HL-60/S4 treated with retinoic acid at 250 ng/mL for 4 days and 3 days (cell line): Measurements from ENCODE around the gene PRKAR2A.
"Not testable (repeated sequence)": the region's sequence is repeated elsewhere in the genome, so short reads cannot be mapped to it uniquely, and the experiment has no call there.

Experiments
- in situ Hi-C: fragments of 300-500 bp; cut with MboI; formaldehyde crosslinking; loops from 2 replicates; pipeline ENCODE4 v1.7.0; 2022; ENCODE audit warnings: low sequenced_read_pairs

The PRKAR2A gene

DNA sequence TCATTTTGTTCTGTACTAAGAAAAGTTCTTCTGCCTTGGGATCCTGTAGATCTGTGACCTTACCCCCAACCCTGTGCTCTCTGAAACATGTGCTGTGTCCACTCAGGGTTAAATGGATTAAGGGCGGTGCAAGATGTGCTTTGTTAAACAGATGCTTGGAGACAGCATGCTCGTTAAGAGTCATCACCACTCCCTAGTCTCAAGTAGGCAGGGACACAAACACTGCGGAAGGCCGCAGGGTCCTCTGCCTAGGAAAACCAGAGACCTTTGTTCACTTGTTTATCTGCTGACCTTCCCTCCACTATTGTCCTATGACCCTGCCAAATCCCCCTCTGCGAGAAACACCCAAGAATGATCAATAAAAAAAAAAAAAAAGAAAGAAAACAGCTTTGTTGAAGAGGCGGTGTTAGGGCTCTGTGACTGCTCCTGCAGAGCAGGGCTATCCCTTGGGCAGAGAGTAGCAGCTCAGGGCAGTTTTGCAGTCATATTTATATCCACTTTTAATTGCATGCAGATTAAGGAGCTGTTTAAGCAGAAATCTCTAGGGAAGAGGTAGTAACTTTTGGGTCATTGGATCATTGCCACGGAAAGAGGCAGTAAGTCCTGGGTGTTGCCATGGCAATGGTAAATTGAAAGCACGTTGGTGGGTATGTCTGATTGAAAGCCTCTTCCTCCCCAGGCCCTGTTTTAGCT, 112.5 kb downstream of the PRKAR2A start:
- in situ Hi-C loops: loop anchor here (25.0 kb wide), 1 partner anchor 227 kb away; no protein-coding TSS in a partner anchor

GRCh38 chr3:48734541-48734940, 113.1 kb downstream of the PRKAR2A start:
- in situ Hi-C loops: loop anchor here (25.0 kb wide), 1 partner anchor 228 kb away; no protein-coding TSS in a partner anchor

DNA sequence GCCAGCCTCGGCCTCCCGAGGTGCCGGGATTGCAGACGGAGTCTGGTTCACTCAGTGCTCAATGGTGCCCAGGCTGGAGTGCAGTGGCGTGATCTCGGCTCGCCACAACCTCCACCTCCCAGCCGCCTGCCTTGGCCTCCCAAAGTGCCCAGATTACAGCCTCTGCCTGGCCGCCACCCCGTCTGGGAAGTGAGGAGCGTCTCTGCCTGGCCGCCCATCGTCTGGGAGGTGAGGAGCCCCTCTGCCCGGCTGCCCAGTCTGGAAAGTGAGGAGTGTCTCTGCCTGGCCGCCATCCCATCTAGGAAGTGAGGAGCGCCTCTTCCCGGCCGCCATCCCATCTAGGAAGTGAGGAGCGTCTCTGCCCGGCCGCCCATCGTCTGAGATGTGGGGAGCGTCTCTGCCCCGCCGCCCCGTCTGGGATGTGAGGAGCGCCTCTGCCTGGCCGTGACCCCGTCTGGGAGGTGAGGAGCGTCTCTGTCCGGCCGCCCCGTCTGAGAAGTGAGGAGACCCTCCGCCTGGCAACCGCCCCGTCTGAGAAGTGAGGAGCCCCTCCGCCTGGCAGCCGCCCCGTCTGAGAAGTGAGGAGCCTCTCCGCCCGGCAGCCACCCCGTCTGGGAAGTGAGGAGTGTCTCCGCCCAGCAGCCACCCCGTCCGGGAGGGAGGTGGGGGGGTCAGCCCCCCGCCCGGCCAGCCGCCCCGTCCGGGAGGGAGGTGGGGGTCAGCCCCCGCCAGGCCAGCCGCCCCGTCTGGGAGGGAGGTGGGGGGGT, 113.7 kb downstream of the PRKAR2A start:
- in situ Hi-C loops: loop anchor here (25.0 kb wide), 1 partner anchor 228 kb away; no protein-coding TSS in a partner anchor

- in situ Hi-C loops: loop anchor here (25.0 kb wide), 1 partner anchor 235 kb away; no protein-coding TSS in a partner anchor
Measured at GRCh38 chr3:48727511-48727910, 120.2 kb downstream of the PRKAR2A start.

- in situ Hi-C loops: loop anchor here (25.0 kb wide), 1 partner anchor 237 kb away; no protein-coding TSS in a partner anchor
Measured at GRCh38 chr3:48725185-48725855, 122.4 kb downstream of the PRKAR2A start.

DNA sequence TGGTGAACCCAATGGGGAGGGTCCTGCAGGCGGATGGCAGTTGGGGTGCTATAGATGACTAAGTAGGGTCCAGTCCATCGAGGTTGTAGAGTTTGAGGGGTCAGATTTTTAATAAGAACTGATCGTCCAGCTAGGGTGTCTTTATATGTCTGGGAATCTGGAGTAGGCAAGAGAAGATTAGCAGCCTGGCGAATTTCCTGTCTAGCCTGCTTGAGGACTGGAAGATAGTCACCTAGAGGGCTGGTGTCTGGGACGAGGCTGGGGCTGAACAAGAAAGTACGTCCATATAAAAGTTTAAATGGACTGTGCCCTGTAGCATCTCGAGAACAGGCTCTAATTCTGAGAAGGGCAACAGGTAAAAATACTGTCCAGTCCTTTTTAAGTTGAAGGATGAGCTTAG, 123.9 kb downstream of the PRKAR2A start:
- in situ Hi-C loops: no loop called here

GRCh38 chr3:48723293-48723692, 124.4 kb downstream of the PRKAR2A start:
- in situ Hi-C loops: not testable (repeated sequence)

GRCh38 chr3:48716982-48717746, 130.5 kb downstream of the PRKAR2A start, which contains the start of gene IP6K2:
IP6K2 (minus strand) TSS chr3:48717221; CDS start chr3:48695291, 21,930 bp downstream.
- in situ Hi-C loops: no loop called here

- in situ Hi-C loops: no loop called here
Measured at GRCh38 chr3:48716508-48716981, 131.1 kb downstream of the PRKAR2A start.

- in situ Hi-C loops: no loop called here
Measured at GRCh38 chr3:48715174-48715800, 132.4 kb downstream of the PRKAR2A start.

DNA sequence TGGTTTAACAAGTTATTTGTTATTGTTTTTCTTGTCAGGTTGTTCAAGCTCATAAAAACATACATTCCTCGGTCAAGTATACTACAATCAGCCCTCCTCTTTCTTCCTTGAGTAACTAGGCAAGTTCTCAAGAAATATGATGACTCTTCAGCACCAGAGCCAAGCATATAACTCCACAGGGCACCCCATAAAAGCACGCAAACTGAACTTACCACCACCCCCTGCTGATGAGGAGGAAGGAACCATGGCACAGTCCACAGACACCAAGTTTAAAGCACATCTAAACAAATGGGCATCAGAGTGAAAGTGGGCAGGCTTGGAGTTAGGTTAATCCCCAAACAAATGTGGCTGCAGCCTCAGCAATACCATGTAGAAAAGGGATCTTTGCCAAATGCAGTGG, 135.9 kb downstream of the PRKAR2A start:
- in situ Hi-C loops: no loop called here

GRCh38 chr3:48709051-48709461, 138.6 kb downstream of the PRKAR2A start:
- in situ Hi-C loops: no loop called here

- in situ Hi-C loops: no loop called here
Measured at GRCh38 chr3:48708481-48708889, 139.2 kb downstream of the PRKAR2A start.

DNA sequence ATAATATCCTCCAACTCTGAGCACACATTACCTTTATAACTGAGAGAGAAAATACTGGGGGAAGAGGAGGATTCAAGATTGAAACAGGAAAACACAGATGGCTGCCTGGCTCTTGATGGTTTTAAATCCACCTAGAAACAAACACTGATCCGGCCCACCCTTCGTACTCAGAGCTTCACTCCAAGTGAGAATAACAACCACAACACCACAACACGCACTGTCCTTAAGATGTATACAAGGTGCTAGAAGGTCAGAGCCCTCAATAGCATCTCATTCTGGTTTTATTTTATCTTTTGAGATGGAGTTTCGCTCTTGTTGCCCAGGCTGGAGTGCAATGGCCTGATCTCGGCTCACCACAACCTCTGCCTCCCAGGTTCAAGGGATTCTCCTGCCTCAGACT, 140.5 kb downstream of the PRKAR2A start:
- in situ Hi-C loops: no loop called here

DNA sequence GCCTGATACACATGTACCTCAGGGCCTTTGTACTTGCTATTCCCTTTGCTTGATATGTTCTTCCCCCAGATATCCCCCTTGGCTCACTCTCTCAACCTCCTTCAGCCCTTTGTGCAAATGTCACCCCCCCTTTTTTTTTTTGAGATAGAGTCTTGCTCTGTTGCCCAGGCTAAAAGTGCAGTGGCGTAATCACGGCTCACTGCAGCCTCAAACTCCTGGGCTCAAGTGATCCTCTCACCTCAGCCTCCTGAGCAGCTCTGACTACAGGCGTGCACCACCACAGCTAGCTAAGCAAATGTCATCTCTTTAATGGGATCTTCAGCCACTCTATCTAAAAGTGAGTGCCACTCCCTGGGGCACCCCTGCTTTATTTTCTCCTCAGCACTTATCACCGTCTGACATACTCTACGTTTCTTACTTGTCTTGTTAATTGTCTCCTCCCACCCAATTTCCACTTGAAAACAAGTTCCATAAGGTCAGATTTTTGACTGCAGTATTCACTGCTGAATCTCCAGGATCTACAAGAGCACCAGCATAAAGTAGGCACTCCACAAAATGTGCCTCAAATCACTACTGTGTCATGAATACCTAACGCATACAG, 145.3 kb downstream of the PRKAR2A start:
- in situ Hi-C loops: no loop called here

GRCh38 chr3:48700731-48701405, 146.8 kb downstream of the PRKAR2A start:
- in situ Hi-C loops: no loop called here

GRCh38 chr3:48698891-48699290, 148.8 kb downstream of the PRKAR2A start:
- in situ Hi-C loops: no loop called here

- in situ Hi-C loops: no loop called here
Measured at GRCh38 chr3:48697952-48698351, 149.7 kb downstream of the PRKAR2A start.

GRCh38 chr3:48696601-48697000, 151.1 kb downstream of the PRKAR2A start:
- in situ Hi-C loops: no loop called here
